GM23248 (cell line): ENCODE data around the gene NAXD. TPM values are rescaled to one million over a fixed set of nuclear protein-coding genes. Genes with fewer than 3 reads are reported as not detected.

ENCODE experiments used
- DNase-seq: peaks from one replicate; pipeline ENCODE4 v3.0.0-alpha.2; 2015
- H2AFZ ChIP-seq: fragments of 200-600 bp; sonication (generic); 2 replicates; pipeline ENCODE4 v1.6.1; 2016; ENCODE audit warnings: antibody characterized with exemption
- H3F3A ChIP-seq: fragments of 200-600 bp; sonication (generic); 2 replicates; pipeline ENCODE4 v1.6.1; 2016; ENCODE audit warnings: mild to moderate bottlenecking, antibody characterized with exemption, mixed run types; ENCODE audit not compliant: insufficient read depth
- H3K27ac ChIP-seq: fragments of 200-600 bp; sonication (generic); 2 replicates; pipeline ENCODE4 v1.5.1; 2016; ENCODE audit warnings: mild to moderate bottlenecking
- H3K27me3 ChIP-seq: fragments of 200-600 bp; sonication (generic); replicated peaks from 2 replicates; pipeline ENCODE4 v1.6.1; 2016; ENCODE audit warnings: mild to moderate bottlenecking; ENCODE audit not compliant: insufficient read depth
- H3K36me3 ChIP-seq: fragments of 200-600 bp; sonication (generic); 2 replicates; pipeline ENCODE4 v1.6.1; 2016; ENCODE audit warnings: low read depth, mild to moderate bottlenecking
- H3K4me1 ChIP-seq: fragments of 200-600 bp; sonication (generic); 2 replicates; pipeline ENCODE4 v1.6.1; 2016; ENCODE audit warnings: mild to moderate bottlenecking; ENCODE audit not compliant: insufficient read depth
- H3K4me2 ChIP-seq: fragments of 200-600 bp; sonication (generic); one replicate; pipeline ENCODE4 v1.6.1; 2016; ENCODE audit warnings: mild to moderate bottlenecking; ENCODE audit not compliant: unreplicated experiment
- H3K4me3 ChIP-seq: fragments of 200-600 bp; sonication (generic); 2 replicates; pipeline ENCODE4 v1.5.1; 2016; ENCODE audit warnings: mild to moderate bottlenecking
- H3K79me2 ChIP-seq: fragments of 200-600 bp; sonication (generic); 2 replicates; pipeline ENCODE4 v1.6.1; 2016; ENCODE audit warnings: mild to moderate bottlenecking; ENCODE audit not compliant: insufficient read depth
- H3K9ac ChIP-seq: fragments of 200-600 bp; sonication (generic); 2 replicates; pipeline ENCODE4 v1.6.1; 2016; ENCODE audit warnings: mild to moderate bottlenecking
- H3K9me2 ChIP-seq: fragments of 200-600 bp; sonication (generic); 2 replicates; pipeline ENCODE4 v1.6.1; 2016; ENCODE audit warnings: mixed run types, mild to moderate bottlenecking, moderate library complexity; ENCODE audit not compliant: insufficient read depth
- H3K9me3 ChIP-seq: fragments of 200-600 bp; sonication (generic); one replicate; pipeline ENCODE4 v1.6.1; 2017; ENCODE audit warnings: low read depth
- H4K20me1 ChIP-seq: fragments of 200-600 bp; sonication (generic); 2 replicates; pipeline ENCODE4 v1.6.0; 2016; ENCODE audit not compliant: insufficient read depth
- EZH2 ChIP-seq: fragments of 200-600 bp; sonication (generic); IDR thresholded peaks from 2 replicates; pipeline ENCODE4 v1.6.1; 2018; ENCODE audit warnings: antibody characterized with exemption, mild to moderate bottlenecking; ENCODE audit not compliant: insufficient read depth, poor library complexity, severe bottlenecking
- EZH2phosphoT487 ChIP-seq: fragments of 200-600 bp; sonication (generic); IDR thresholded peaks from 2 replicates; pipeline ENCODE4 v1.6.1; 2018; ENCODE audit warnings: antibody characterized with exemption, moderate library complexity, mild to moderate bottlenecking, low read depth; ENCODE audit not compliant: insufficient read depth
- WGBS, 2 experiments: methylation state at CpG; one replicate each; pipeline ENCODE4 v1.1.6; 2015 to 2017; ENCODE audit warnings: low lambda C conversion rate in 2 of 2, low coverage in 1 of 2; ENCODE audit errors: missing lambda C conversion rate in 2 of 2; 5-methylcytosine and 5-hydroxymethylcytosine counted together
- in situ Hi-C: fragments of 300-500 bp; cut with MboI; formaldehyde crosslinking; loops from 2 replicates; pipeline ENCODE4 v1.15.0; 2020
- polyA plus RNA-seq: library from polyadenylated mRNA; unstranded; fragments of >200 nt; fragmentation: Nextera tagmentation; extraction: Ambion mirVana; gene quantifications from 2 replicates; pipeline ENCODE4 v1.2.1, GENCODE V29; 2016
- total RNA-seq: library from RNA; depleted of rRNA; stranded (reverse); fragments of >200 nt; shearing (Covaris generic); gene quantifications from 2 replicates; pipeline ENCODE4 v1.2.3, GENCODE V29; 2014

The NAXD gene
- total and polyA plus RNA-seq, 2 experiments from 2014 or later: 23.5 to 26.9 TPM

- peaks cover 9% of the 10 kb centered on the region for H3F3A ChIP-seq
- H2AFZ ChIP-seq: no peak overlapping the region
- WGBS, 2 experiments: 65 to 68% methylated on average over 6 of the region's 6 CpGs
- no peaks in the 10 kb centered on the region for H3K9me2 ChIP-seq
- no peak for DNase-seq
- H3K27me3 ChIP-seq: no peaks in the 10 kb centered on the region
- H3K9me3 ChIP-seq: no peaks in the 10 kb centered on the region
- peaks cover 30% of the 10 kb centered on the region for H3K79me2 ChIP-seq
- in situ Hi-C loops: no loop called here
- no peaks in the 10 kb centered on the region for H4K20me1 ChIP-seq
- H3K4me3 ChIP-seq: no peak overlapping the region
- no peak overlapping the region for H3K4me2 ChIP-seq
- no peaks in the 10 kb centered on the region for H3K4me1 ChIP-seq
- no peak overlapping the region for H3K9ac ChIP-seq
- no peak overlapping the region for H3K27ac ChIP-seq
- peaks cover 63% of the 10 kb centered on the region; the same call in 1 of the 2 replicates for H3K36me3 ChIP-seq
- TF ChIP-seq EZH2 (no peak), EZH2phosphoT487 (no peak)
Observed at GRCh38 chr13:110637747-110638146, 22.4 kb downstream of the NAXD start.

- Histone ChIP-seq H3K9me2 (no peaks in the 10 kb centered on the region), H3K36me3 (peaks cover 67% of the 10 kb centered on the region; the same call in 1 of the 2 replicates), H3K4me3 (no peak overlapping the region), H2AFZ (no peak overlapping the region), H3K27me3 (no peaks in the 10 kb centered on the region), H3K9me3 (no peaks in the 10 kb centered on the region), H3K4me2 (no peak overlapping the region), H3F3A (peaks cover 9% of the 10 kb centered on the region), H3K79me2 (peaks cover 26% of the 10 kb centered on the region), H3K4me1 (no peaks in the 10 kb centered on the region), H3K9ac (no peak overlapping the region), H3K27ac (no peak overlapping the region), H4K20me1 (no peaks in the 10 kb centered on the region)
- DNase-seq: no peak
- WGBS, 2 experiments: 91 to 92% methylated on average over 21 to 23 of the region's 23 CpGs
- no peak for TF ChIP-seq EZH2
- no peak for TF ChIP-seq EZH2phosphoT487
- in situ Hi-C loops: no loop called here
Observed at GRCh38 chr13:110638257-110638656, 22.9 kb downstream of the NAXD start.

GRCh38 chr13:110638814-110639806, 23.8 kb downstream of the NAXD start:
- Histone ChIP-seq H3K9me2 (no peaks in the 10 kb centered on the region), H3K36me3 (peaks cover 63% of the 10 kb centered on the region; the same call in 1 of the 2 replicates), H3K4me1 (no peaks in the 10 kb centered on the region), H3K9me3 (no peaks in the 10 kb centered on the region), H3F3A (peaks cover 9% of the 10 kb centered on the region), H2AFZ (no peak overlapping the region), H3K79me2 (peaks cover 18% of the 10 kb centered on the region), H3K27ac (no peak overlapping the region), H3K27me3 (no peaks in the 10 kb centered on the region), H4K20me1 (no peaks in the 10 kb centered on the region), H3K4me3 (no peak overlapping the region), H3K4me2 (no peak overlapping the region), H3K9ac (no peak overlapping the region)
- 88 to 90% methylated on average over 37 to 39 of the region's 39 CpGs for WGBS, 2 experiments
- TF ChIP-seq EZH2 (no peak), EZH2phosphoT487 (no peak)
- in situ Hi-C loops: no loop called here
- DNase-seq: no peak

- no peak overlapping the region for H3K4me2 ChIP-seq
- H3F3A ChIP-seq: peaks cover 9% of the 10 kb centered on the region
- peaks cover 56% of the 10 kb centered on the region; the same call in 1 of the 2 replicates for H3K36me3 ChIP-seq
- H3K9ac ChIP-seq: no peak overlapping the region
- H3K27ac ChIP-seq: no peak overlapping the region
- peaks cover 10% of the 10 kb centered on the region for H3K79me2 ChIP-seq
- no peak overlapping the region for H2AFZ ChIP-seq
- no peaks in the 10 kb centered on the region for H4K20me1 ChIP-seq
- no peak for DNase-seq
- no peaks in the 10 kb centered on the region for H3K27me3 ChIP-seq
- 90 to 93% methylated on average over 5 of the region's 5 CpGs for WGBS, 2 experiments
- H3K4me1 ChIP-seq: no peaks in the 10 kb centered on the region
- no peak for TF ChIP-seq EZH2phosphoT487
- TF ChIP-seq EZH2: no peak
- H3K9me2 ChIP-seq: no peaks in the 10 kb centered on the region
- in situ Hi-C loops: no loop called here
- no peaks in the 10 kb centered on the region for H3K9me3 ChIP-seq
- H3K4me3 ChIP-seq: no peak overlapping the region
Observed at GRCh38 chr13:110639935-110640334, 24.6 kb downstream of the NAXD start.
